EL (cell line): Measurements from ENCODE around the gene GALNT1.
"Not testable (repeated sequence)": the region's sequence is repeated elsewhere in the genome, so short reads cannot be mapped to it uniquely, and the experiment has no call there.

Experiments used
- DNase-seq: peaks from one replicate; pipeline ENCODE4 v3.0.0-alpha.2; 2016

Gene GALNT1

GRCh38 chr18:35581546-35581897 lies at the start of gene GALNT1:
Gene GALNT1 (plus strand): TSS chr18:35581740. CDS start chr18:35654663, 72,923 bp downstream.
- peak; percentile 4 for DNase-seq

DNA sequence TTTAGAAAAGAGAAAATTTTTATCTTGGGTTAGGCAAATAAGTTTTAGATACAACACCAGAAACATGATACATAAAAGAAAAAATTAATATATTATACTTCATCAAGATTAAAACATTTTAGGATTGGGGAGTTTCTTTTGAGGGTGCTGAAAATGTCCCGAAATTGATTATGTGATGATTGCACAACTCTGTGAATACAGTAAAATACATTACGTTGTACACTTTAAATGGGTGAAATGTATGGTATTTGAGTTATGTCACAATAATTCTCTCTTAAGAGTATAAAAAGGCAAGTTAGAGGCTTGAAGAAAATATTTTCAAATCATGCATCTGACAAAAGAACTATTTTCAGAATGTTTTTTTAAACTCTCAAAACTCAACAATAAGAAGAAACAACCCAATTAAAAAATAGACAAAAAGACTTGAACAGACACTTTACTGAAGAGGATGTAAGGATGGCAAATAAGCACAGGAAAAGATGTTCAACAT lies 47.6 kb upstream of the GALNT1 start:
- DNase-seq, result no peak

GRCh38 chr18:35535297-35535696 lies 46.2 kb upstream of the GALNT1 start:
- no peak for DNase-seq

DNA sequence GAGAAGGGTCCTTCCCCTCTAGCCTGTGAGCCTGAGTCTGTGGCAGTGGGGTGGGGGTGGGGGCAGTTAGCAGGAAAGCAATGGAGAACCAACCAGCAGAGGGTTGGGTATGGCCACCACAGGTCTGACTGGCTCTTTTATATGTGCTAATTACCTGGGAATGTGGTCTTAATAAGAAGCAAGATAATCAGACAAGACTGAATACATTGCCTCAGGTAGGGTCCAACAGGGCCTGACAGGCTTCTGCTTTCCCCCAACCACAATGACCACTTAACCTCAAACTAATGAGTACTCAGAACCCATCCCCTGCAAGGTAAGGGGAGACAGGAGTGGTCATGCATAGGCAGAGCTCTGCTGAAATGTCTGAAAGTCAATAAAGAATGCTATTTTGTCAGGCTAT lies 39.2 kb upstream of the GALNT1 start:
- no peak for DNase-seq

GRCh38 chr18:35547008-35547605 lies 34.4 kb upstream of the GALNT1 start:
- DNase-seq, result no peak

DNA sequence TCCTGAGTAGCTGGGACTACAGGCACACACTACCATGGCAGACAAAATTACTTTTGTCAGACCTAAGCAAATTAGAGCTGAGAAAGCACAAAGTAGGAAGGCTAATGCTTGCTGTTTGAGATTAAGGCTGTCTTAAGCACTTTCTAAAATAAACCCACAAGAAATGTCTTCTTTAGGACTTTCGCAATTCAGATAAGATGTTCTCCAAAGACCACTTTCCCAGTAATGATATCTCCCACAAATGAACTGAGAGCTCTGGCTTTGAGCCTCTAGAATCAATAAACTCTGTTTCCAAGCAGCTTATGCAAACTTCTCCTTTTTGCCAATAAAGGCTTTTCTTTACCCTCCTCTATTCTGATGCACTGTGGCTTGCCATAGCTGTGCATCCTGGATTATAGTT lies 32.0 kb upstream of the GALNT1 start:
- no peak for DNase-seq

DNA sequence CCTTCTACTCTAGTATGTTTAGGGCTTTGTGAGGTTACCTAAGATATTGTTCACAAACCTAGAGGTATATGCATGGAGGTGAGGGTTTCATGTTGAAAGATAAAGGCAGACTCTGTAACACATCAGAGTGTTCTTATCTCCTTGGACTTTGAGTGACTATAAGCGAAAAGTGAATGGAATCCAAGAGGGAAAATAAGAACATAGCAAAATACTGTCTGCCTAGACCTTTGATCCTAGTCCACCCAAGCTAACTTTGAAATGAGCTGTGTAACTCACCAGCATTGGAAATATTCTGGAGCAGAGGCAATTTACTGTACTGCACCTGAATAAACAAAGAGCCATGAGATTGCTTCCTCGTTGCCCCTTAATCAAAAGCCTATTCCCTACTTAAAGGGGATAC lies 28.2 kb upstream of the GALNT1 start:
- DNase-seq, result no peak

GRCh38 chr18:35555538-35555937 lies 26.0 kb upstream of the GALNT1 start:
- not testable (repeated sequence) for DNase-seq

DNA sequence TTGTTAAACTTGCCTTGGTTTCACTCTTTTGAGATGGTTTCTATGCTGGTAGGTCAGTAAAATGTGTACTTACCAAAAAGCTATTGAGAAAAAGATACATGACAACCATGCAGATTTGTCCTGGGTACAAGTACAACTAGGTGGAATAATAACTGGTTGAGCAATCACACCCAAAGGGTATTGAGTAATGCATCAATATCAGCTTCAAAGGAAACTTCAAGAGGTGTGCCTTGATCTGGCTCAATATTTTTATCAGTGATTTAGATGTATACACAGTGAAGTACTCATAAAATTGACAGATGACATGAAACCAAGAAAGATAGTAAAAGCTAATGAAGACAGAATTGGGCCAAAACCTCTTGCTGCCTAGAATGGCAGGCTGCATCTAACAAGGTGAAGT lies 21.7 kb upstream of the GALNT1 start:
- DNase-seq, result no peak

DNA sequence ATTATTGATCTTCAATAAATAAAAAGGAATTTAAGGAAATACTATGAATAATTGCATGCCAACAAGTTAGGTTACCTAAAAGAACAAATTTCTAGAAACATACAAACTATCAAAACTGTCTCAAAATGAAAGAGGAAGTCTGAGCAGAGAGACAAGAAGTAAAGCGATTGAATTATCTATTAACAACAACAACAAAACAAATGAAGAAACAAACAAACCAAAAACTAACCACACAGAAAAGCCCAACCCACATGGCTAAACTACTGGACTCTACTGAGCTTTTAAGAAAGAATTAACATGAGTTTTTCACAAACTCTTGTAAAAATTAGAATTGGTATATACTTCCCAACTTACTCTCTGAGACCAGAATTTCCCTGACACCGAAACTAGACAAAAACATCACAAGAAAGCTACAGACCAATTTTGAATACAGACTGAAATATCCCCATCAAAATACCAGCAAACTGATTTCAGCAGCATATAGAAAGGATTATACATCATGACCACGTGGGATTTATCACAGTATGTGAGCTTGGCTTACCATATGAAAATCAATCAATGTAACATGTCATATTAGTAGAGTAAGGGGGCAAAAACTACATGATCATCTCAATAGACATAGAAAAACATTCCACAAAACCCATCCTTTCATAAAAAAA lies 16.6 kb upstream of the GALNT1 start:
- DNase-seq, result no peak

GRCh38 chr18:35566019-35566418 lies 15.5 kb upstream of the GALNT1 start:
- no peak for DNase-seq

DNA sequence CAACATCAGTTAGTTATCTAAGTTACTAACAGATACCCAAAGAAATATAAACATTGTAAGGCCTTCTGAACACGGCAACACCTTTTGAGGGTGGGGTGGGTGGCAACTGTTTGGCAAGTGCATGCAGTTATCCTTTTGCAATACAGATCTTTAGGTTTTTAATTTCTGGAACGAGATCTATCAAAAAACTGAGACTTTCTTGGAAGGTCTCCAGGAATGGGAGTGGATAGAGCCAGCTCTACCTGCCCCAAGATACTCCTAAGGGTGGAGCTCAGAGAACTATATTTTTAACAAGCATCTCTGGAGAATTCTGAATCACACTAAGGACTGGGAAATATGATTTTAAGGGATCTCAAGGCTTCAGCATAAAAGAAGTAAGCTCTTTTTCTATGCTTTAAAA lies 11.4 kb upstream of the GALNT1 start:
- DNase-seq, result no peak

DNA sequence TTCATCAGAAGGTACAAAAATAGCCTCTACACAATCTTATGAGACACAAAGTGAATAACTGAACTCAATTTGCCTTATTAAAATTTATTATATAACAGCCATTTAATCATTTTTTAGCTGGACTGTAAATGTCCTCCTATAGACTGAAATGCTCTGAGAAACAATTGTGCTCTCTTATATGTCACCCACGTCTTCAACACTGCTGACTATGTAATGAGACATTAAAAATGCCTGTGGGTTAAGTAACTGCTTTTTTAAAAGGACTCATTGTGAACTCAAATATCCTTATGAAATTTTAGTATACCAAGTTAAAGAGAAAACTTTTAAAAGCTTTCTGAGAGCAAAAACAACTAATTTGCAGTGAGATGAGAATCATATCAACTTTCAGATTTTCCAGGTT lies 10.4 kb upstream of the GALNT1 start:
- DNase-seq, result no peak

- DNase-seq, result no peak
These were observed 8.9 kb upstream of the GALNT1 start for GRCh38 chr18:35572644-35573043.

- DNase-seq, result no peak
These were observed 8.0 kb upstream of the GALNT1 start for GRCh38 chr18:35573531-35573930.

DNA sequence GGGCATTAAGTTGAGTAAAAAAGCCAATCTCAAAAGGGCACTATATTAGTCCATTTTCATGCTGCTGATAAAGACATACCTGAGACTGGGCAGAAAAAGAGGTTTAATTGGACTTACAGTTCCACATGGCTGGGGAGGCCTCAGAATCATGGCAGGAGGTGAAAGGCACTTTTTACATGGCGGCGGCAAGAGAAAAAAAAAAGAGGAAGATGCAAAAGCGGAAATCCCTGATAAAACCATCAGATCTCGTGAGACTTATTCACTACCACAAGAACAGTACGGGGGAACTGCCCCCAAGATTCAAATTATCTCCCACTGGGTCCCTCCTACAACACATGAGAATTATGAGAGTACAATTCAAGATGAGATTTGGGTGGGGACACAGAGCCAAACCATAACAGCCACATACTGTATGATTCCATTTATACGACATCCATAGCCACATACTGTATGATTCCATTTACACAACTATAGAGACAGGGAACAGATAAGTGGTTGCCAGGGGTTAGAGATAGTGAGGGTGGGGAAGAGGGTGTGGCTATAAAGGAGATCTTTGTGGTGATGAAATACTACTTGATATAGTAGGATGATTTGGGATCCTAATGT lies 5.2 kb upstream of the GALNT1 start:
- not testable (repeated sequence) for DNase-seq

GRCh38 chr18:35577045-35577848 lies 4.3 kb upstream of the GALNT1 start:
- no peak for DNase-seq

- no peak for DNase-seq
These were observed 3.1 kb upstream of the GALNT1 start for GRCh38 chr18:35578481-35578880.

DNA sequence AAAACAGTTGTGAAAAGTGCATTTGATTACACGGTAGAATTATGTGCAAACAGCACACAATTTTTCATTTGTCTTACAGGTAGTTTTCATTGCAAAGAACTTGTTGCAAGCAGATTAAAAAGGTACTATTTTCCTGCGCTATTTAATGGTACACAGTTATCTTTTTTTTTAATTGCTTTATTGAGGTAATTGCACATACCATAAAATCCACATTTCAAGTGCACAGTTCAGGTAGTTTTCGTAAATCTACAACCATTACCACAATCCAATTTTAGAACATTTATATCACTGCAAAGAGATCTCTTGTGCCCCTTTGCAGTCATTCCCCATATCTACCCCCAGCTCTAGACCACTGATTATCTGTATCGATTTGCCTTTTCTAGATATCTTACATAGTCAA lies 2.6 kb upstream of the GALNT1 start:
- no peak for DNase-seq

DNA sequence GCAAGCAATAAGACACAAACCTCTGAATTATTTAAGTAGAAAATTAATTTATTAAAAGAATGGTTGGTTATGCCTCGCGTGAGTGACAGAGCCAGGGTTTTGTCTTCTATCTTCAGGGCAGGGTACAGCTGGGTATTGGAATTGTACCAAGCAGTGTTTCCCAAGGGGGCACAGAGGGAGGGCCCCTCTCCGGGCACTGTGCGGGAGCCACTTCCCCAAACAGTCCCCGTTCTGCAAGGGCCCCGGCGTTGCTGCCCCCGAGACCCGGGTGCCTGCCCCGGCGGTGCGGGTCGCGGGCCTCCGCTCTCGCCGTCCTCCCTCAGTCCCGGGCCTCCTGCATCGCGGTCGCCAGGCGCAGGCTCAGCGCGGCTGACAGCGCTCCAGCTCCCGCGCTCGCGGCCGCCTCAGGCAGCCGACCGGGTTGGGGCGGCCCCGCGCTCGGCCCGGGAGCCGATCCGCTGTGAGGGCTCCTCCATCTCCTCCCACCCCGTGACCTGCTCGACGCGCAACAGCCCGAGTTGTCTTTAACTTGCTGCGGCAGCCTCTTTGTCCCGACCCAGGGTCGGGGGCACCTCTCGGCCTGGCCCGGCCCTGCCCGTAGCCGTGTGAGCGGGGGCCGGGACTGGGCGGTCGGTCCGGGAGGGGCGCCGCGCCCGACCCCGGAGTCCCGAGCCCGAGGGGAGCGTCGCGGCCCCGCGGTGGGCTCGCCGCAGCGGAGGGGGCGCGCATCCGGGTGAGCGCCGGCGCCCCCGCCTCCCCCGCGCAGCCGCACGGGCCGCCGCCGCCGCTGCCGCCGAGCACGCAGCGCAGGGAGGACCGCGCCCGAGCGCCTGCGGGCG lies 620 bp upstream of the GALNT1 start:
- DNase-seq, result peak; percentile 55

DNA sequence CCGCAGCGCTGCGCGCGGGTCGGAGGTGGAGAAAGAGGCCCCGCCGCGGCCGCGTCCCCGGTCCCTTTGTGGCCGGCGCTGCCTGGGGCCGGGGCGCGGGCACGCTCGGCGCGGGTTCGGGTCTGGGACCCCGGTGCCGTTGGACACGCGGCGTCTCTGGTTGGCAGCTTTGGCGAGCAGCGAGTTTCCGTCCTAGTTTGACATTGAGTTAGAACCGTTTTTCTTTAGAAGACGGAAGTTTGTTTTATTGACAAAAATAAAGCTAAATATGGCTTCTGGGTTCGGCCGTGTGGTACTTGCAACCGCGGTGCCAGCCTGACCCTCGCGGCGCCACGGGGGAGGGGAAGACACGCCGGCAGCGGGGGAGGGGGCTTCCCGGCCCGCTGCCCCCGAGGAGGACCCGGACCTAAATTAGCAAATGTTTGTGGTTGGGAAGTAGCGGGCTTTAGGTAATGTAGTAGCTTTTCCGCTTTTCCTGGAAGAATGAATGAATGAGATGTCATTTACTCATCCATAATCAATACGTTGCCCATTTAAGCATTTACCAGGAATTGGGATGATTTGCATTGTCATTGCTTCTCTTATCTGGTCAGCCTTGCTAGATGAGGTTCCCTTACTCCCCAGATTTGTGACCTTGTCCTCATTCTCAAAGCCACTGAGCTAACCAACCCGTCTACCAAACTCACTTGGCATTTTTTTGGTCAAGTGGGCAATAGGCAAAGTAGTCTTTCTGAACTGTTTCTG lies 530 bp downstream of the GALNT1 start:
- peak; percentile 13 for DNase-seq
